MM.1S (cell line): ENCODE results near the gene TMEM253.

Source experiments
- EZH2 ChIP-seq: fragments of 300-600 bp; sonication (generic); optimal IDR thresholded peaks from 2 replicates; pipeline ENCODE3; 2017; ENCODE audit warnings: low read depth, mild to moderate bottlenecking, antibody characterized with exemption, low read length, mixed read lengths
- TF ChIP-seq, protein P1 (sequence below): fragments of 300-600 bp; sonication (generic); IDR thresholded peaks from 2 replicates; pipeline ENCODE4 v1.5.1; 2016; ENCODE audit warnings: antibody characterized with exemption, low read length, mixed read lengths

GRCh38 chr14:21096978-21097635 lies 3.8 kb upstream of the TMEM253 start:
- TF ChIP-seq, protein P1, sequence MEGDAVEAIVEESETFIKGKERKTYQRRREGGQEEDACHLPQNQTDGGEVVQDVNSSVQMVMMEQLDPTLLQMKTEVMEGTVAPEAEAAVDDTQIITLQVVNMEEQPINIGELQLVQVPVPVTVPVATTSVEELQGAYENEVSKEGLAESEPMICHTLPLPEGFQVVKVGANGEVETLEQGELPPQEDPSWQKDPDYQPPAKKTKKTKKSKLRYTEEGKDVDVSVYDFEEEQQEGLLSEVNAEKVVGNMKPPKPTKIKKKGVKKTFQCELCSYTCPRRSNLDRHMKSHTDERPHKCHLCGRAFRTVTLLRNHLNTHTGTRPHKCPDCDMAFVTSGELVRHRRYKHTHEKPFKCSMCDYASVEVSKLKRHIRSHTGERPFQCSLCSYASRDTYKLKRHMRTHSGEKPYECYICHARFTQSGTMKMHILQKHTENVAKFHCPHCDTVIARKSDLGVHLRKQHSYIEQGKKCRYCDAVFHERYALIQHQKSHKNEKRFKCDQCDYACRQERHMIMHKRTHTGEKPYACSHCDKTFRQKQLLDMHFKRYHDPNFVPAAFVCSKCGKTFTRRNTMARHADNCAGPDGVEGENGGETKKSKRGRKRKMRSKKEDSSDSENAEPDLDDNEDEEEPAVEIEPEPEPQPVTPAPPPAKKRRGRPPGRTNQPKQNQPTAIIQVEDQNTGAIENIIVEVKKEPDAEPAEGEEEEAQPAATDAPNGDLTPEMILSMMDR = no peak
- no peak for TF ChIP-seq EZH2
